Adipocyte (in vitro differentiated cells): ENCODE measurements around the gene RNASE13.
"Not testable (repeated sequence)": the region's sequence is repeated elsewhere in the genome, so short reads cannot be mapped to it uniquely, and the experiment has no call there.

ENCODE experiments used
- DNase-seq: peaks from one replicate; pipeline ENCODE4 v3.0.0-alpha.2; 2015; ENCODE audit warnings: low read depth
- H3K27me3 ChIP-seq: replicated peaks from 2 replicates; pipeline ENCODE4 v1.7.0; 2013; ENCODE audit warnings: mild to moderate bottlenecking, low read length, moderate library complexity; ENCODE audit not compliant: control insufficient read depth, insufficient read depth
- H3K36me3 ChIP-seq: 2 replicates; pipeline ENCODE4 v1.7.0; 2013; ENCODE audit warnings: low read length, mild to moderate bottlenecking, moderate library complexity; ENCODE audit not compliant: control insufficient read depth, insufficient read depth, severe bottlenecking
- H3K4me1 ChIP-seq: 2 replicates; pipeline ENCODE4 v1.7.0; 2013; ENCODE audit warnings: mild to moderate bottlenecking, low read length, moderate library complexity; ENCODE audit not compliant: control insufficient read depth, insufficient read depth
- H3K4me3 ChIP-seq: 2 replicates; pipeline ENCODE4 v1.7.0; 2013; ENCODE audit warnings: mild to moderate bottlenecking, low read length, moderate library complexity
- H3K9ac ChIP-seq: 2 replicates; pipeline ENCODE4 v1.7.0; 2013; ENCODE audit warnings: mild to moderate bottlenecking, low read length, moderate library complexity
- H3K9me3 ChIP-seq: 2 replicates; pipeline ENCODE4 v1.7.0; 2013; ENCODE audit warnings: mild to moderate bottlenecking, low read length, moderate library complexity; ENCODE audit not compliant: control insufficient read depth

Gene RNASE13

DNA sequence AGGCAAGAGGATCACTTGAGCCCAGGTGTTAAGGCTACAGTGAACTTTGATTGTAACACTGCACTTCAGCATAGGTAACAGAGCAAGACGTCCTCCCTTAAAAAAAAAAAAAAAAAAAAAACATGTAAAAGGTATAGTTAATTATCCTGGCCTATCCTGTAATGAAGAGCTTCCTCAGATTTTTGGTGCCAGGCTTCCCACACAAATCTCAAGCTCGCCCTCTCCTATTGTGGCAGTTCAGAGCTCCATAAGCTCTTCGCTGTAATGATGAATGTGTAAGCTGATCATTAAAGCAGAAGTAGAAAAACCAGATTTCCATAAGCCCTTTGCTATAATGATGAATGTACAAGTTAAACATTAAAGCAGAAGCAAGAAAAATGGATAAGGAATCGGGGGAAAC, 37.5 kb downstream of the RNASE13 start:
- no peaks in the 10 kb centered on the region for H3K27me3 ChIP-seq
- peaks cover 53% of the 10 kb centered on the region for H3K36me3 ChIP-seq
- H3K4me1 ChIP-seq, result peaks cover 16% of the 10 kb centered on the region
- DNase-seq, result no peak
- H3K4me3 ChIP-seq, result no peak overlapping the region
- no peak overlapping the region for H3K9ac ChIP-seq
- no peaks in the 10 kb centered on the region for H3K9me3 ChIP-seq

DNA sequence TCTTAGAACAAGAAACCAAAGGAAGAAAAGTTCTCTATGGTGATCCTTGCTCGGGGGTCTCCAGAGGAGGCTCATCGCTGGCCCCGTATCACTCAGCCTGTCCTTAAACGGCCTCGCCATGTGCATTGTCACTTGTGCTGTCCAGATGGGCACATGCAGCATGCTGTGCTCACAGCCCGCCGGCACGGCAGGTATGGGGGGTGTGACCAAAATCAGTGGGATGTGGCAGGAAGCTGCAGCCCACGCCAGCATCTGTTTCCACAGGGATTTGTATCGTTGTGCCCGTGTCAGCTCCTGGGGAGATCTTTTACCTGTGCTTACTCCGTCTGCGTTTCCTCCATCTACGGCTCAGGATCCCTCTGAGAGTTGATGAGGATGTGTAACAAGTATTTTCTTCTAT, 38.1 kb downstream of the RNASE13 start:
- Histone ChIP-seq H3K4me1 (peaks cover 16% of the 10 kb centered on the region), H3K9ac (no peak overlapping the region), H3K27me3 (no peaks in the 10 kb centered on the region), H3K4me3 (no peak overlapping the region), H3K9me3 (no peaks in the 10 kb centered on the region), H3K36me3 (peaks cover 55% of the 10 kb centered on the region)
- DNase-seq, result no peak

DNA sequence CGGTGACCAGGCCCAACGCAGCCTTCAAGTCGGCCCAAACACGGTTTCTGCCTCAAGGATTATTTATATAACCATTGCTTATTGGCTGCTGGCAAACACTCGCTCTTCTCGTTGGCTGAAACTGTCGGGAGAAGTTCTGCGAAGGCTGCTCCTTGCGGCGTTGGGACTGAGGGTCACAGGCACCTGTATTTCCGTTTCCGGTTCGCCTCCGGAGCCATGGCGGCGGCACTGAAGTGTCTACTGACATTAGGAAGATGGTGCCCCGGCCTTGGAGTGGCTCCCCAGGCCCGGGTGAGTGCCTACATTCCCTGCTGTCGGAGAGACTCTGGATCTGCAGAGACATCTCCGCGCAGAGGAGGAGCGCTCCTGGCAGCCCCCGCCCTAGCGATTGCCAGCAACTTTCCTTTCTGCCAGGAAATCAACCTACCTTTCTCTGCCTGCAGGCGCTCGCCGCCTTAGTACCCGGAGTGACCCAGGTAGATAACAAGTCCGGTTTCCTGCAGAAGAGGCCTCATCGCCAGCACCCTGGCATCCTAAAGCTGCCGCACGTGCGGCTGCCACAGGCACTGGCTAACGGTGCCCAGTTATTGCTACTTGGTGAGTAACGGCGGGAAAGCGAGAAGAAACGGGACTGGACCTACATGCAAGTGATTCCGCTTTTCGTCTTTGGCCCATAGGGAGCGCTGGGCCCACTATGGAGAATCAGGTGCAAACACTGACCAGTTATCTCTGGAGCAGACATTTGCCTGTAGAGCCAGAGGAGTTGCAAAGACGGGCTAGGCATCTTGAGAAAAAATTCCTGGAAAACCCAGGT, 44.6 kb downstream of the RNASE13 start, which contains the start of gene METTL17:
METTL17 (plus strand) TSS at position 194 of the 814 bp plus-strand sequence; CDS start at position 217, 23 bp downstream.
- Histone ChIP-seq H3K36me3 (peaks cover 28% of the 10 kb centered on the region), H3K4me3 (peak within 1 kb of the TSS; percentile 94), H3K9ac (peak within 1 kb of the TSS; percentile 91), H3K9me3 (no peaks in the 10 kb centered on the region), H3K4me1 (peaks cover 40% of the 10 kb centered on the region), H3K27me3 (no peaks in the 10 kb centered on the region)
- DNase-seq, result peak; percentile 98

- peaks cover 23% of the 10 kb centered on the region for H3K36me3 ChIP-seq
- H3K27me3 ChIP-seq, result no peaks in the 10 kb centered on the region
- H3K9me3 ChIP-seq, result no peaks in the 10 kb centered on the region
- peak overlapping the region; percentile 83 for H3K9ac ChIP-seq
- H3K4me3 ChIP-seq, result peak overlapping the region; percentile 94
- DNase-seq, result no peak
- peaks cover 44% of the 10 kb centered on the region for H3K4me1 ChIP-seq
Observed at GRCh38 chr14:20989471-20989786, 45.2 kb downstream of the RNASE13 start.

DNA sequence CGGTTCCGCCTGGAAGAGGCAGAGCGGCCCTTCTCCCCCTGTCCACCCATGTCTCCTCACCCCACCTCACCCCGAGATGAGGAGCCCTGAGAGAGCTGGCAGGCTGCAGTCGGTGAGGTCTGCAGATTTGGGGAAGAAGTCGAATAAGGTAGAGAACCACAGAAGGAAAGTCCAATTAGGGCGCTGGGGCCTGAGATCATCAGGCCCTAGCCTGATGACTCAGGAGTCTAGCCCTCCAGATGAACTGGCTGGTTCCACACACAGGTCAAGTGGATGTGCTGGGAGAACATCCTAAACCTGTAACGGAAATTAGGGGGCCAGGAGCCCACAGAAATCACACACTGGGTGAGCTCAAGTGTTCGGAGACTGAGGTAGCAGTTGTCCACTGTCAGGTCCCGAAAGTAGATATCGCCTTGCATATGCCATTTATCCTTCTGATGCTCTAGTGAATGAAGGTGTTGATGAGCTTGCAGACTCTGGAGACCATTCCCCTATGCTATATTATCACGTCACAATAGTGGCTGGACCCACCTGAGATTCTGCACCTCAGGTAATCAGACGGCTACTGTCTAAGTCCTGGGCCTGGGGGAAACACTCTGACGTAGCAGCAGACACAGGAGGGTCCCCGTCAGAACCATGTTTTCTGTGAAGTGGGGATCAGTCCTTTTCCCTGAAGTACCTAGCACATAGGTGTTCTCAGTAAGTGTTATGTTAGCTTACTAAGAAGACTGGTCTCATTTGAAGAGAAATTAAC, 45.7 kb downstream of the RNASE13 start:
- peaks cover 49% of the 10 kb centered on the region for H3K4me1 ChIP-seq
- no peak for DNase-seq
- H3K36me3 ChIP-seq, result peaks cover 17% of the 10 kb centered on the region
- no peaks in the 10 kb centered on the region for H3K9me3 ChIP-seq
- H3K4me3 ChIP-seq, result peak overlapping the region; percentile 72
- peak overlapping the region; percentile 83 for H3K9ac ChIP-seq
- no peaks in the 10 kb centered on the region for H3K27me3 ChIP-seq

DNA sequence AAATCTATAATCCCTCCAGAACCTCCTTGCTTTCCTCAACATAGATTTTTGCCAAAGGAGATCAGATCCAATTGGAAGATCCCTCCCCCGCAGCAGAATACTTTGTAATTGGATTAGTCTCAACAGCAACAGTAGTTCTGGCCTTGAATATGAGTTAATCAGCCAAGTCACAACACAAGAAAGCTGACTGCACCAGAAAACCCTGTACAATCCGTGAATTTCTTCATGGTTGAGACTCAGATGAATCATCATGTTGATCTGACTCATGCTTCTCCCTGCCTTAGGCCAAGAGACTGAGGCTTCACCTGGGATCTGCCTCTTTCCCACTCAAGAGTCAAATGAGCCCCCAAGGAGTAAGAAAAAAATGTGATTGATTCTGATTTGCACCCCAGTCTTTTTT, 47.8 kb downstream of the RNASE13 start:
- Histone ChIP-seq H3K4me1 (peaks cover 51% of the 10 kb centered on the region), H3K9ac (no peak overlapping the region), H3K27me3 (no peaks in the 10 kb centered on the region), H3K36me3 (no peaks in the 10 kb centered on the region), H3K9me3 (no peaks in the 10 kb centered on the region), H3K4me3 (no peak overlapping the region)
- DNase-seq, result peak; percentile 91

DNA sequence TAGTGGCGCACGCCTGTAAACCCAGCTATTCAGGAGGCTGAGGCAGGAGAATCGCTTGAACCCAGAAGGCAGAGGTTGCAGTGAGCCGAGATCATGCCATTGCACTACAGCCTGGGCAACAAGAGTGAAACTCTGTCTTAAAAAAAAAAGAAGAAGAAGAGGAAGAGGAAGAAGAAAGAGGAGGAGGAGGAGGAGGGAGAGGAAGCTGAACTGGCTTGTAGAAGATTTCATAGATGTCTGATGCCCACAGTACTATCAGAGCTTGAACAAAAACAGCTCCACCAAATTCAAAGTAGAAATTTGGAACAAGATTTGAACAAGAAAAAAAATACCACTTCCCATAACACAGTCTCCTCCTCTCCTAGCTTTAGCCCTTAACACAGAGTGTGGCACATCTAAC, 49.0 kb downstream of the RNASE13 start:
- not testable (repeated sequence) for H3K9ac ChIP-seq, H3K27me3 ChIP-seq, H3K36me3 ChIP-seq, H3K9me3 ChIP-seq, DNase-seq, H3K4me3 ChIP-seq
- peaks cover 44% of the 10 kb centered on the region for H3K4me1 ChIP-seq
